ENCODE data around the gene ERCC3. TPM values are rescaled to one million over a fixed set of nuclear protein-coding genes. Genes with fewer than 3 reads are reported as not detected.

The ERCC3 gene
- 34.9 and 38.2 TPM in 2 replicates for total RNA-seq (2022)
- percentile 75 among the genes with signal in this experiment for Bru-seq, nascent RNA
- BruChase-seq, experiment 1, labeled RNA remaining after a 6-hour chase: percentile 79 among the genes with signal in this experiment
- BruChase-seq, experiment 2, labeled RNA remaining after a 2-hour chase: percentile 75 among the genes with signal in this experiment
- long read RNA-seq, transcript ERCC3-201 (15 exons, 2,750 nt): major isoform, 59 of 82 reads
- long read RNA-seq, partial matches to known transcripts: 6 of 82 reads
- long read RNA-seq, other reads (novel, unspliced or antisense): 12 of 82 reads

- intact Hi-C loops (cut with micrococcal nuclease): loop anchor here (1.0 to 5.0 kb wide), 2 partner anchors 96 to 227 kb away; no protein-coding TSS in a partner anchor
- H3K4me1 Mint-ChIP-seq (ENCODE audit: insufficient read depth, unreplicated experiment): peaks cover 14% of the 10 kb centered on the region
These were observed at the start of gene ERCC3 for GRCh38 chr2:127293748-127294562. ERCC3 (minus strand) TSS chr2:127294144; CDS start chr2:127294081, 63 bp downstream.

DNA sequence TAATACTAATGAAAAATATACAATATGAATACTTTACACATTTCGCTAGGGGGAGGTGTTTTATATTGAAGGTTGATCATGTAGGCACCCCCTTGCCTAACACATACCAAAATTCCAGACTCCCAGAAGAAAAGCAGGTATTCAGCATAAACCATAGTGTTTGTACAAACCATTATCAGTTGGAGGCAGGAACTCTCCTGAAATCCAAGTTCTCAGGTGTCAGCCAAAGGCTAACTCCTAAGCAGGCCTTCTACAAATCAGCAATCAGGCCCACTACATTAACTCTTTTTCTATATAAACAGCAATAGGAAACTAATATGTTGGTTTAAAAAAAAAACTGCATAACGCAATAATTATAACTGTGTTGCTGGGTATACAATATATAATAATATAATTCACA lies 49.3 kb upstream of the ERCC3 start:
- intact Hi-C loops (cut with micrococcal nuclease): no loop called here
- Mint-ChIP-seq H3K36me3 (ENCODE audit: insufficient read depth, unreplicated experiment) (peaks cover 17% of the 10 kb centered on the region), H3K4me1 (ENCODE audit: insufficient read depth, unreplicated experiment) (peaks cover 16% of the 10 kb centered on the region), H3K9me3 (ENCODE audit: unreplicated experiment) (no peaks in the 10 kb centered on the region), H3K4me3 (ENCODE audit: unreplicated experiment) (no peak overlapping the region), H3K27ac (ENCODE audit: low read depth, unreplicated experiment) (no peak overlapping the region), H3K27me3 (ENCODE audit: insufficient read depth, unreplicated experiment) (no peaks in the 10 kb centered on the region)
- no peak for DNase-seq (ENCODE audit: unreplicated experiment)
- no TSS peak for BruUV-seq (replicated peaks)
- no peak for TF ChIP-seq CTCF (IDR thresholded peaks at IDR 0.05; ENCODE audit: unreplicated experiment)
- POLR2A ChIA-PET: no interaction called here
- CTCF ChIA-PET: interaction anchor here (0.9 kb wide), 1 partner anchor 136 kb away, joined by 4 read pairs; no protein-coding TSS in a partner anchor

More at GRCh38 chr2:127293748-127294562, at the start of gene ERCC3:
- ChIA-PET CTCF (interaction anchor here (0.7 to 1.5 kb wide), 7 partner anchors 8 to 230 kb away, joined by 3 to 7 read pairs (median 3); no protein-coding TSS in a partner anchor), POLR2A (interaction anchor here (0.6 to 2.7 kb wide), 20 partner anchors 9 to 1418 kb away, joined by 3 to 16 read pairs (median 4); partner anchors contain the start of gene BIN1)
- no peak for TF ChIP-seq CTCF (IDR thresholded peaks at IDR 0.05; ENCODE audit: unreplicated experiment)
- Mint-ChIP-seq H3K27me3 (ENCODE audit: insufficient read depth, unreplicated experiment) (no peaks in the 10 kb centered on the region), H3K27ac (ENCODE audit: low read depth, unreplicated experiment) (peak within 1 kb of the TSS; percentile 87), H3K36me3 (ENCODE audit: insufficient read depth, unreplicated experiment) (peaks cover 43% of the 10 kb centered on the region), H3K4me3 (ENCODE audit: unreplicated experiment) (peak within 1 kb of the TSS; percentile 89), H3K9me3 (ENCODE audit: unreplicated experiment) (no peaks in the 10 kb centered on the region)
- BruUV-seq (replicated peaks): no TSS peak
- DNase-seq (ENCODE audit: unreplicated experiment): peak; percentile 82

DNA sequence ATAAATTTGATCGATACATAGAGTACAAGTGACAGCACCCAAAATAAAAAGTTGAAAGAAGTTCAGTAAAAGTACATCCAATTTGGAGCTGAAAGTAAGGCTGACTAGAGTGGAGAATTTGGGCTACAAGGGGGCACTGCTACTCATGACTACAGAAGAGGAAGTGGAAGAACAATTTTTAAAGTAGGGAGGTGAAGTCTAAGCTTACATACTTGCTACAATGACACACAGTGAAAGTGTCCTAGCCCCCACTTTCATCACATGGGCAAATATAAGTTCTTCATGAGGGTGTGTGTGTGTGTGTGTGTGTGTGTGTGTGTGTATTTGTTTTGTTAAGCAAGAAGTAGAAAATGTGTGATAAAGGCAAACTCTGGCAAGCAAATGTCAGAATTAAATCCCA lies 48.2 kb upstream of the ERCC3 start:
- Mint-ChIP-seq H3K9me3 (ENCODE audit: unreplicated experiment) (no peaks in the 10 kb centered on the region), H3K27ac (ENCODE audit: low read depth, unreplicated experiment) (peak overlapping the region; percentile 14)

More for the DNA sequence above, 48.2 kb upstream of the ERCC3 start:
- no TSS peak for BruUV-seq (replicated peaks)
- Mint-ChIP-seq H3K4me3 (ENCODE audit: unreplicated experiment) (no peak overlapping the region), H3K27me3 (ENCODE audit: insufficient read depth, unreplicated experiment) (no peaks in the 10 kb centered on the region), H3K36me3 (ENCODE audit: insufficient read depth, unreplicated experiment) (peaks cover 28% of the 10 kb centered on the region), H3K4me1 (ENCODE audit: insufficient read depth, unreplicated experiment) (peaks cover 13% of the 10 kb centered on the region)
- ChIA-PET POLR2A (interaction anchor here (0.7 kb wide), 1 partner anchor 18 kb away, joined by 4 read pairs; no protein-coding TSS in a partner anchor), CTCF (interaction anchor here (0.7 to 0.9 kb wide), 3 partner anchors 123 to 754 kb away, joined by 3 to 4 read pairs (median 4); no protein-coding TSS in a partner anchor)
- DNase-seq (ENCODE audit: unreplicated experiment): no peak
- intact Hi-C loops (cut with micrococcal nuclease): no loop called here
- TF ChIP-seq CTCF (IDR thresholded peaks at IDR 0.05; ENCODE audit: unreplicated experiment): no peak

Data from MCF 10A (cell line).